Measurements from ENCODE around the gene PKD1.
"Not testable (repeated sequence)": the region's sequence is repeated elsewhere in the genome, so short reads cannot be mapped to it uniquely, and the experiment has no call there.

The PKD1 gene

GRCh38 chr16:2123706-2124376, 11.9 kb downstream of the PKD1 start:
- not testable (repeated sequence) for ATAC-seq

GRCh38 chr16:2122934-2123683, 12.6 kb downstream of the PKD1 start:
- ATAC-seq = not testable (repeated sequence)

- ATAC-seq = no peak
Measured at GRCh38 chr16:2122429-2122828, 13.3 kb downstream of the PKD1 start.

- no peak for ATAC-seq
Measured at GRCh38 chr16:2121853-2122252, 13.8 kb downstream of the PKD1 start.

GRCh38 chr16:2121325-2121724, 14.4 kb downstream of the PKD1 start:
- ATAC-seq = peak; percentile 32 to 71

GRCh38 chr16:2117960-2118722, 17.6 kb downstream of the PKD1 start:
- ATAC-seq = not testable (repeated sequence)

- ATAC-seq = not testable (repeated sequence)
Measured at GRCh38 chr16:2117341-2117740, 18.4 kb downstream of the PKD1 start.

GRCh38 chr16:2116428-2116827, 19.3 kb downstream of the PKD1 start:
- ATAC-seq = not testable (repeated sequence)

GRCh38 chr16:2115591-2115973, 20.1 kb downstream of the PKD1 start:
- no peak for ATAC-seq

- ATAC-seq = not testable (repeated sequence)
Measured at GRCh38 chr16:2114885-2115590, 20.7 kb downstream of the PKD1 start.

- ATAC-seq = not testable (repeated sequence)
Measured at GRCh38 chr16:2114225-2114624, 21.5 kb downstream of the PKD1 start.

GRCh38 chr16:2112539-2113106, 23.1 kb downstream of the PKD1 start:
- ATAC-seq = not testable (repeated sequence)

- ATAC-seq = not testable (repeated sequence)
Measured at GRCh38 chr16:2111412-2112335, 24.0 kb downstream of the PKD1 start.

GRCh38 chr16:2111009-2111353, 24.7 kb downstream of the PKD1 start:
- not testable (repeated sequence) for ATAC-seq

GRCh38 chr16:2110332-2111008, 25.2 kb downstream of the PKD1 start:
- not testable (repeated sequence) for ATAC-seq

GRCh38 chr16:2109872-2110271, 25.8 kb downstream of the PKD1 start:
- ATAC-seq = not testable (repeated sequence)

GRCh38 chr16:2109271-2109580, 26.5 kb downstream of the PKD1 start:
- not testable (repeated sequence) for ATAC-seq

- ATAC-seq = not testable (repeated sequence)
Measured at GRCh38 chr16:2108446-2109270, 27.0 kb downstream of the PKD1 start.

GRCh38 chr16:2107791-2108125, 27.9 kb downstream of the PKD1 start:
- not testable (repeated sequence) for ATAC-seq
